ENCODE data around the gene DUSP8. TPM values are rescaled to one million over a fixed set of nuclear protein-coding genes. Genes with fewer than 3 reads are reported as not detected.

DUSP8 gene
- total and polyA plus RNA-seq, 9 of the 15 experiments (the other 6 are each of a cell fraction or from before 2014, with no cell fraction given), result 0.14 to 2.0 (median 0.86) TPM; not detected in 2

- no peak overlapping the region for H3K27ac ChIP-seq (ENCODE audit: extremely low read depth, low read depth, low read length)
- intact Hi-C loops (cut with micrococcal nuclease), result no loop called here
- peaks cover 0 to 63% of the 10 kb centered on the region in 2 experiments; a peak in 3 of 5 replicates for H3K4me1 ChIP-seq (replicated peaks in 1 of 2; ENCODE audit: control insufficient read depth in 2 of 2, insufficient read depth in 2 of 2, low read length in 2 of 2)
- H3K4me2 ChIP-seq (ENCODE audit: insufficient read depth, low read length), result no peak overlapping the region
- no peak overlapping the region for H3K9ac ChIP-seq (ENCODE audit: insufficient read depth in 1 of 2, low read depth in 2 of 2, low read length in 2 of 2)
- ChIA-PET POLR2A (interaction anchor here (0.8 kb wide), 1 partner anchor 995 kb away, joined by 3 read pairs; no protein-coding TSS in a partner anchor), CTCF (ENCODE audit: low intra/inter-chr PET ratio) (no interaction called here)
- H3K9me1 ChIP-seq (ENCODE audit: control insufficient read depth, insufficient read depth, low read length), result peaks cover under 1% of the 10 kb centered on the region
- H3K27me3 ChIP-seq (ENCODE audit: control insufficient read depth in 2 of 2, insufficient read depth in 2 of 2, low read length in 2 of 2), result peaks cover 0 to 48% of the 10 kb centered on the region in 2 experiments; a peak in 2 of 5 replicates
- in situ Hi-C loops (cut with MboI), result no loop called here
- no peaks in the 10 kb centered on the region for H3K36me3 ChIP-seq (ENCODE audit: control insufficient read depth, insufficient read depth, low read length)
- no peak for ATAC-seq
- H3K9me3 ChIP-seq (replicated peaks; ENCODE audit: control insufficient read depth, insufficient read depth, low read depth, low read length), result no peaks in the 10 kb centered on the region
- no peak for DNase-seq (ENCODE audit: extremely low read depth in 1 of 4, low spot score in 3 of 4)
- H3K79me2 ChIP-seq (ENCODE audit: control insufficient read depth, insufficient read depth, low read length), result no peaks in the 10 kb centered on the region
- no peak overlapping the region for H3K4me3 ChIP-seq
- BruUV-seq (replicated peaks), result no TSS peak
- H2AFZ ChIP-seq (ENCODE audit: low read depth, low read length), result no peak overlapping the region
- no peak for FAIRE-seq
- H4K20me1 ChIP-seq (replicated peaks; ENCODE audit: control insufficient read depth, insufficient read depth, low read length), result peaks cover 36% of the 10 kb centered on the region
- WGBS (ENCODE audit: insufficient coverage, low coverage, missing lambda C conversion rate), result 7% methylated on average over 4 of the region's 5 CpGs
- TF ChIP-seq ZNF121 (CRISPR knock-in tag; conservative IDR thresholded peaks at IDR 0.05), result no peak
- no peak for TF ChIP-seq SP2 (IDR thresholded peaks at IDR 0.05; ENCODE audit: extremely low read depth, low read depth, low read length, poor library complexity, severe bottlenecking)
- TF ChIP-seq HDAC8 (tag; IDR thresholded peaks at IDR 0.05), result no peak
- no peak for TF ChIP-seq SRSF1 (IDR thresholded peaks at IDR 0.05; ENCODE audit: low read depth, low read length)
- no peak for TF ChIP-seq ZBTB2 (IDR thresholded peaks at IDR 0.05)
- TF ChIP-seq ELK1 (CRISPR knock-in tag; IDR thresholded peaks at IDR 0.05), result no peak
- TF ChIP-seq SMARCE1 (IDR thresholded peaks at IDR 0.05), result no peak
- TF ChIP-seq CBFA2T3 (IDR thresholded peaks at IDR 0.05), result no peak
- no peak for TF ChIP-seq GATA2 (CRISPR knock-in tag; IDR thresholded peaks at IDR 0.05)
- no peak for TF ChIP-seq NR1H2 (CRISPR knock-in tag; IDR thresholded peaks at IDR 0.05)
These were observed 10.1 kb downstream of the DUSP8 start for GRCh38 chr11:1561955-1562354.
